Measurements from ENCODE around the gene BTBD2.
"Not testable (repeated sequence)": the region's sequence is repeated elsewhere in the genome, so short reads cannot be mapped to it uniquely, and the experiment has no call there.

The BTBD2 gene

DNA sequence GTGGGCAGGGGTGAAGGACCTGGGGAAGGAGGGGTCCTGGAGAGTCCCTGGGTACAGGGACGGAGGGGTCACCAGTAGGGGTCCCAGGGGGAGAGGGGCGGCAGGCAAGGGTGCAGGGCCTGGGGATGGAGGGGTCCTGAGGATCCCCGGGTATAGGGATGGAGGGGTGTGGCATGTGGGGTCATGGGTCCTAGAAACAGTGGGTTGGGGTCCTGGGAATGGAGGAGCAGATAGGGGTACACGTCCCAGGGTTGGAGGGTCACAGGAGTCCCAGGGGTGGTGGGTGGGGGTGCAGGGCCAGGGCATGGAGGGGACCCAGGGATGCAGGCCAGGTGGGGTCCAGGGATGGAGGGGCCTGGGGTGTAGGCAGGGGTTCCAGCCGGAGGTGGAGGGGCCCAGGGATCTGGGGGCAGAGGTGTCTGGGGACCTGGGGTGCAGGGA is 1.4 kb downstream of the BTBD2 start:
- DNase-seq (ENCODE audit: low spot score), result no peak

DNA sequence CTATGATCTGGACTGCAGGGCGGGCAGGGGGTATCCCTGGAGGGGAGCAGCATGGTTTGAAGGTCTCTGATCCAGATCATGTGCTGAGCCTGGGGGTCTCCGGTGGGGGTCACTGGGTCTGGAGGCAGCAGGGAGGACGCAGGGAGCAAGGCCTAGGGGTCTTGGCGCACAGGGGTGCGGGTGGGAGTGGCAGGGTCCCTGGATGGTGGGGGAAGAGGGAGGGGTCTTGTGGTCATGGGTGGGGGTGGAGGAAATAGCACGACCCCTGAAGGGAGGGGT is 1.9 kb downstream of the BTBD2 start:
- DNase-seq (ENCODE audit: low spot score), result no peak

DNA sequence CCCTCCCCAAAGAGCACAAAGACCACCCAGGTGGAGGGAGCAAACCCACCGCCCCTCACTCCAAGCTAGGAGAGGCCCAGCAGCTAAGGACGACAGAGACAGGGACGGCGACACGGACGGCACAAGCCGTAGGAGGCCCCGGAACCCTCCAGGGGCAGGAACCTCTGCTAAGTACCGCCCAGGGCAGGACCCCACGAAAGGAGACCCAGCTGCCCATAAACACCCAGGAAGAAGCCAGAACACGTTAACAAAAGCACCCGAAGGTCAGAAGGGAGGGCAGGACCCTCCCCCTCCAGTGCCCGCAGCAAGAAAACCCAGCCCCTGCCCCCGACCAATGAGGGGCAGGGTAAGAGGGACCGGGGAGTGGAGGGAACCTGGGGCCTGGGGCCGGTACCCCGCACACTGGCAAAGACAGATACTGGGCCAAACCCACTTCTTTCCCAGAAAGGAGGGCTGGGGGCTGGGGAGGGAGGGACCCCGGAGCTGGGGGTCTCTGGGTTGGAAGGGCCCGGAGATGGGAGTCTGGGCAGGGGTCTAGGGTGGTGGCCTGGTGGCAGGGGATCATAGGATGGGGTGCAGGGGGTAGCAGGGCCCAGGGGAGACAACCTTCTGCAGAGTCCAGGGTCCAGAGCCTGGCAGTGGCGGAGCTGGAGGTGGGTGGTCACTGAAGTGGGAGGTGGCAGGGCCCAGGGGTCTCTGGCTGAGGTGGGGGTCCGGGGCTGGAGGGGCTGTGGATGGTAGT is 2.4 kb downstream of the BTBD2 start:
- no peak for DNase-seq (ENCODE audit: low spot score)

DNA sequence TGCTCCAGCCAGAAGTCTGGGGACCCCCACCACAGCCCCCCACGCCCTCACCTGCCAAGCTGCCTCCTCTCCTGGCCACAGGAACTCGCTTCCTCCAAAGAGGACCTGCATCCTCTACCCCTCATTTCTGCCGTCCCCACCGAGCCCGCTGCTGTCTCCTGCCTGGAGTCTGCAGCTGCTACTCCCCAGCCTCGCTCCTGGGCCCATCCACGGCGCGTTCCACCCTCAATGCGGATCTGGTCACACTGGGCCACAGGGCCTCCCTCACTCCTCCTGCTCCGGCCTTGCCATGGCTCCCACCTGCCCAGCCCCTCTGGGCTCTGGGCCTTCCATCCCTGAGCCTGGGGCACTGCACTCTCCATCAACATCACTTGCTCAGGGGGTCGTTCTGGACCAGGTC is 4.3 kb downstream of the BTBD2 start:
- no peak for DNase-seq (ENCODE audit: low spot score)

DNA sequence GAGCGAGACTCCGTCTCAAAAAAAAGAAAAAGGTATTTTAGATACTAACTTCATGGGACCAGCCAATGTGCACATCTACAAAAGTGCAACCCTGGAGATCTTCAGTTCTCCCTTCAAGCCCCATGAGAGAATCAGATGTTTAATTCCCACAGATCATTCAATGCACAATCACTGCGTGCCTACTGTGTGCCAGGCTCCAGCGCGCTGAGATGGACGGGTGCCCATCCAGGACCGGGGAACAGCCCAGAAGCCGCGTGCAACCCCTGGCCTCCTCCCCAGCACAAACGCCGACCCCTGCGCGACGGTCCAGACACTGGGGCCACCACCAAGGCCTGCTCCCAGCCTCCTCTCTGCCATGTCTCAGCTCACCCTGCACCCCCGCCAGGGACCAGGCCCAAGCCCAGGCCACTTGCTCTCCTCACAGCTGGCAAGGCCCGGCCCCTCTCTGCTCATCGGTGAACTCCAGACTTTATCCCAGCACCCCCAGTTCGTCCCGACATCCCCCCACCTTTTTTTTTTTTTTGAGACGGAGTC is 5.3 kb downstream of the BTBD2 start:
- DNase-seq (ENCODE audit: low spot score), result no peak

DNA sequence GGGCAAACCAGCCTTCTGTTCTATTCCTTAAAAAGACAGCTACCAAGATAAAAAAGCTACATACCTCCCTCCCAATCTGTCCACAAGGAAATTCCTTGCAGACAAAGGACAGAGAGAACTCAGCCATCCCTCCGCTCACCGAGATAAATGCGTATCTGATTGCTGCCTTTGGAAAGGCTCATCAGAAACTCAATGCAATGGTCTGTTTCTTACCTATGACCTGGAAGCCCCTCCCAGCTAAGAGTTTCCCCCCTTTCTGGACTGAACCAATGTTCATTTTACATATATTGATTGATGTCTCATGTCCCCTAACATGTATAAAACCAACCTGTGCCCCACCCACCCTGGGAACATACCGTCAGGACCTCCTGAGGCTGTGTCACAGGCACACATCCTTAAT is 11.6 kb downstream of the BTBD2 start:
- DNase-seq (ENCODE audit: low spot score), result no peak

DNA sequence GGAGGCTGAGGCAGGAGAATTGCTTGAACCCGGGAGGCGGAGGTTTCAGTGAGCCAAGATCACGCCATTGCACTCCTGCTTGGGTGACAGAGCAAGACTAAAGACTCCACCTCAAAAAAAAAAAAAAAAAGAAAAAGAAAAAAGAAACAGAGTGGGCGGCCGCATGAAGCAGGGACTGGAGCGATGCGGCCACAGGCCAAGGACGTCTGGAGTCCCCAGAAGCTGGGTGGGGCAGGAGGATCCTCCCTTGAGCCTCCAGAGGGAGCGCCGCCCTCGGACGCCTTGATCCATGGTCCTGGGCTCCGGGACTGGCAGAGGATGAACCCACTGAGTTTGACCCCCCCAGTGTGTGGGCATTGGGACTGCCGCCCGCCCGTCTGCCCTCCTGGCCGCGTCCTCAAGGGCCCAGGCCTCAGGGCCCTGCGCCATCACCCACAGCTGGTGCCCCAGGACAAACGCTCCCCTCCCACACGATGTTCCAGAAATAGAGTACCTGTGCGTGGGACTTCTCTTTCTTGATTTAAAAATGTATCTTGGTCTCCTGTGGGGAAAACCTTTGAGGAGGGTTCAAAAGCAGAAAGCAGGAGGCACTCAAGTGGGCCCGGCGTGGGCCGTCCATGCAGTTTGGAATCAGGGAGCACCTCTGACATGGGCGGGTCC is 15.5 kb downstream of the BTBD2 start:
- no peak for DNase-seq (ENCODE audit: low spot score)

DNA sequence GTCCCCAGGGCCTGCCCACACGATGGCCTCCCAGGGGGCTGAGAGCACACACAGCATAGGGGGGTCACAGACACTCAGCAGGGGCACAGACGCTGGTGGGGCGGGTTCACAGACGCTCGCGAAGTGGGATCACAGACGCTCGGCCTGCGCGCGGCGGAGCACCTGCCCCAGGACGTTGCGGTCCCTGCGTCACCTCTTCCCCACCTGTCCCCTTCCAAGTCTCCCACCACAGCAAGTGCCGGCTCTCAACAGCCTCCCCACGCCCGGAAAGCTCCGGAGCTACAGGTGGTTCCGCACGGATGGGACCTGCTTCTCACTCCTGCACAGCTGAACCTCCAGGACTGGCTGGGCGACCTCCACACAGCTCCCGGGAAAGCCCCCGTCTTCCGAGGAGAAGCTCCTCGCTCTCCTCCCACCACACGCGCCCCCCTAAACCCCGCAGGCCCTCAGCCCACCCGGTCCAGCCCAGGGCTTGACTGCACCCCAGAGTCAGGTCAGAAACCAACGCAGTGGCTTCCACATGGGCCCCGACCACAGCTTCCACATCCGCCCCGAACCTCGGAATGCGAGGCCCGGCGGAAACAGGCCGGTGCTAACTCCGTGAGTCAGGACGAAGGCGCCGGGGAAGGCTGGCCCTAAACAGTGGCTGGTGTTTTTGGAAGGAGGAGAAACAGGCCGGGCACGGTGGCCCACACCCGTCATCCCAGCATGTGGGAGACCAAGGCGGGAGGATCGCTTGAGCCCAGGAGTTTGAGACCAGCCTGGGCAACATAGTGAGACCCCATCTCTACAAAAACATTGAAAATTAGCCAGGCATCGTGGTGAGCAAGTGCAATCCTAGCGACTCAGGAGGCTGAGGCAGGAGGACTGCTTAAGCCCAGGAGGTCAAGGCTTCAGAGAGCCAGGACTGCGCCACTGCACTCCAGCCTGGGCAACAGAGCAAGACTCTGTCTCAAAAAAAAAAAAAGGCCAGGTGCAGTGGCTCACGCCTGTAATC is 16.5 kb downstream of the BTBD2 start:
- no peak for DNase-seq (ENCODE audit: low spot score)

DNA sequence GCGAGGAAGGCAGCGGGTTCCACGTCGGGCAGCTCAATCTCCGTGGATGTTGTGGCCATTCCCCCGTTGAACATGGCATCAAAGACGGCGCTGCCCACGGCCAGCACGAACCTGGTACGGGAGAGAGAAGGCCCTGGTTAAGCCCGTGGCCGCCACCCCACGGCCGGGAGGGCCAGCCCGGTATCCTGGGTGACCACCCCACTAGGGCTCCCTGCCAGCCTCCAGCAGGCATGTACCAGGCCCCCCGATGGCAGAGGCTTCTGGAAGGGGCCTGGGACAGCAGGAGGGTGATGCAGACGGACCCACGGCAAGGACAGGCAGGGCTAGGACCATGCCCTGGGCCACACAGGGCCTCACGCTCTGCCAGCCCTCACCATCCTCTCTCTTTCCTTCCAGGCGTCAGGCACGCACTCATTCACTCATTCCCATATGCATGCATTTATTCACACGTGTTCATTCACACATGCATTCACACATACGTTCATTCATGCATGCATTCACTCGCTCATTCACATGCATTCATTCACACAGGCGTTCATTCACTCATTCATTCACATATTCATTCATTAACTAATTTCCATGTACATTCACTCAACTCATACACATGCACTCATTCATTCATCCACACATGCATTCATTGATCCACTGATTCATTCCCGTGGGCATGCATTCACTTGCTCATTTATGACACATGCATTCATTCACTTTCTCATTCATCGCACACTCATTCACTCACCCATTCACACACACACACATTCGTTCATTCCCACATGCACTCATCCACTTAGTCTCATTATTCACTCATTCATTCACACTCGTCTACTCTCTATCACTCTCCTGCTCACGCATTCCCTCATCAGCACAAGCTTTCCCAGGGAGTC is 17.9 kb downstream of the BTBD2 start:
- no peak for DNase-seq (ENCODE audit: low spot score)

DNA sequence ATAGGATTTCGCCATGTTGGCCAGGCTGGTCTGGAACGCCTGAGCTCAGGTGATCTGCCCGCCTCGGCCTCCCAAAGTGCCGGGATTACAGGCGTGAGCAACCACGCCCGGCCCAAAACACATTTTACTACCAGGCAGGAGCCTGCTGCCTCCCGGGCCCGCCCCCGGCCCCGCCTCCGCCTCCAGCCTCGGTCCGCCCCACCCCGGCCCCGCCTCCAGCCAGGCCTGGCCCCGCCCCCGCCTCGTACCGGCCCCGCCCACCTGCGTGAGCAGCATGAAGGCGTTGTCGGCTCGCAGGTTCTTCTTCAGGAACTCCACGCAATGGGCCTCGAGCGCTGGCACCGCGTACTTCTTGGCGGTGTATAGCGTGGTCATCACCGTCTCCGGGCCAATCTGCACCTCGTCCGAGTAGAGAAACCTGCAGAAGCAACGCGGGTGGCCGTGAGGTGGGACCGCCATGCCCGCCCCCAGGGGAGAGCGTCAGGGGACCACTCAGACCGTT is 22.7 kb downstream of the BTBD2 start:
- DNase-seq (ENCODE audit: low spot score), result no peak

DNA sequence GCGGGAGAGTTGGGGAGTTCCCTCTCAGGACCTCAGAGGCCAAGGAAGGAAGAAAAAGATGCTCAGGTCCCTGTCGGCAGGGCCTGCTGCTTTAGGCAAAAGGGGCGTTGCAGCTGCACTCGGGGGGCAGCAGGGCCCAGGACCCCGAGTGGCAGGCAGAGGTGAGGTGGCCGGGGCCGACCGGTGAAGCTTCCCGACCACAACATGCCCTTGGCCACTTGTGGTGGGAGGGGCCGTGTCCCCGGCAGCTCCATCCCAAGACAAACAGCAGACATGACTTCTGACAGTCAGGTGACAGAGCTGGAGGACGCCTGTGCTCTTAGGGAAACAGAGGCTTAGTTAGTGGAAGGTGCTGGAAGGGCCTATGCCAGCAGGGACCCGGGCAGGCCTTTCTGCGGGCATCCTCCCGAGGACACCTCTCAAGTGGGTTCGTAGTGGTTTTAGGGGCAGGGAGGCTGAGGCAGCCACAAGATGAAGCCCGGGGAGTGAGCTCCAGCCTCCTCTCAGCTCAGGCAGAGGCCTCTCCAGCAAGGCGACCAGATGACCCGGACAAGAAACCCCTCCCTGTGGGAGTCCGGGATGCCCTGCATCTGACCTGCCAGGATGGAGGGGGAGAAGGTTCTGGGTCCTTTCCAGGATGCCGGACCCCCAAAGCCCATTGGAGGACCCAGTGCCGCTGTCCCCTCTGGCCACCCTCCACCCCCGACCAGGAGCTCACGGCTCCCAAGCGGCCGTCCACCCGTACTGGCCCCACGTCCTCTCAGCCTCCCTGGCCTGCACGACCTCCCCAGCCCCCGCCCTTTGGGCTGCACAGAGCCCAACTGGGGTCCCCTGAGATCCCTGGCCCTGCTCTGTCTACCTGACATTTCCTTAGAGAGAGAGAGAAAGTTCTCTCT is 24.2 kb downstream of the BTBD2 start:
- no peak for DNase-seq (ENCODE audit: low spot score)

DNA sequence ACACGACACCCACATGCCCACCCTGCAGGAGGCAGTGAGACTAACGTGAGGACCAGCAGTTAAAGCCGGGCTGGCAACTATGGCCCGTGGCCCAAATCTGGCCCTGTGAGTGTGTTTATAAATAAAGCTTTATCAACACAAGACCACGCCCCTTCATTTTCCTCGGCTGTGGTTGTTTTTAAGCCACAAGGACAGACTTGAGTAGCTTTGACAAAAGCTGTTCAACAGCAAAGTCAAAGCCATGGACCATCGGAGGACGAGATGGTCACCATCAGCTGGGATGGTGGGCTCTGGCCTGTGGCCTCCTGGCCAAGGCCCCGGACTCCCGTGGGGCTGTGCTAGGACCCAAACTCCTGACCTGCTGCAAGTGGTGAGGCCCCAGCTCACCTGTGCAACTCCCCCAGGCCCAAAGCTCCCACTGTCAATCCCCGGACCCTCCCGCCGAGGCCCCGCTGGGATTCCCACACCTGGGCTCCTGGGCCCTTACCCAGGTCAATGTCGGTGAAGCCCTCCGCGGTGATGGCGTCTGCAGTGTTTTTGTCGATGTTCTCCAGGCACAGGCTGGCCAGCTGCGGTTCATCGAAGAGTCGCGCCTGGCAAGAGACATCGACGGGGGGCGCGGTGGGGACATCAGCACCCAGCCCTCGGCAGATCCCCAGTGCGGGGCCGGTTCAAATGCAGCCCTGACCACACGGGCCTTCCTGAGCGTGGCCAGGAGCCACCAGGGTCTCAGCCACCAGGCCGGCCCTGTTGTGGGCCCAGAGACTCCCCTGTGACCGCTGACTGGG is 25.1 kb downstream of the BTBD2 start:
- no peak for DNase-seq (ENCODE audit: low spot score)

DNA sequence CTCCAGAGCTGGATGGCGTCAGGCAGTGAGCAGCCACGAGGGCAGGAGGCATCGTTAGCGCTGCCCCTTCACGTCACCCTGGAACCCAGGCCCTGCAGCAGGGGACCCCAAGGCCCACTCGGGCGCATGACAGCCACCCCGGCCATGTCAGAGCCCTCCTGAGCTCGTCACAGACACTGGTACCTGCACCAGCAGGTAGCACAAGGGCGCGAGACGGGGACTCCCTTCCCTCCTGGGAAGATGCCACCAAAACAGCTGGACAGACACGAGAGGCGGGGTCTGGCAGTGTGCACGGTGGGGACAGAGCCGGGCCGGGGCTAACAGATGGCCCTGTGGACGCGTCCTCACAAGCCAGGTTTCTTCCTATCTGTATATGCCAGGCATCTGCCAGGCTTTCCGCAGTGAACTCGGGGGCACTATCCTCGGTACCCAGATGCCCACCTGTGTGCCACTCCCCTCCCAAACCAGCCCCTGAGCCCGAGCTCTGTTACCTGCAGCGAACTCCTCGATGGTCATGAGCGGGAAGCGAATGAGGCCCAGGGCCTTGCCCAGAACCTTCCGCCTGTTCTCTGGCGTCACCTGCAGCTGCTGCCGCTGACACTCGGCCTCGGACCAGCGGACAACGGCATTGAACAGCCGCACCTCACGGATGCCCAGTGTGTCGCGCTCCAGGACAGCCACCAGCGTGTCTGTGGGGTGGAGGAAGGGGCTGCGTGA is 25.8 kb downstream of the BTBD2 start:
- DNase-seq (ENCODE audit: low spot score), result no peak

DNA sequence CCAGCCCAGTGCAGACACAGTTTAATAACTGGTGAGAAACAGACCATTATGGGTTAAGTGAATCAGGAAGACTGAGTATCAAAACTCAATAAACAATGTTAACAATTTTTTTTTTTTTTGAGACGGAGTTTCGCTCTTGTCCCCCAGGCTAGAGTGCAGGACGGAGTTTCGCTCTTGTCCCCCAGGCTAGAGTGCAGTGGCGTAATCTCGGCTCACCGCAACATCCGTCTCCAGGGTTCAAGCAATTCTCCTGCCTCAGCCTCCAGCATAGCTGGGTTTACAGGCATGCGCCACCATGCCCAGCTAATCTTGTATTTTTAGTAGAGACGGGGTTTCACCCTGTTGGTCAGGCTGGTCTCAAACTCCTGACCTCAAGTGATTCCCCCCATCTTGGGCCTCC is 27.1 kb downstream of the BTBD2 start:
- not testable (repeated sequence) for DNase-seq (ENCODE audit: low spot score)

DNA sequence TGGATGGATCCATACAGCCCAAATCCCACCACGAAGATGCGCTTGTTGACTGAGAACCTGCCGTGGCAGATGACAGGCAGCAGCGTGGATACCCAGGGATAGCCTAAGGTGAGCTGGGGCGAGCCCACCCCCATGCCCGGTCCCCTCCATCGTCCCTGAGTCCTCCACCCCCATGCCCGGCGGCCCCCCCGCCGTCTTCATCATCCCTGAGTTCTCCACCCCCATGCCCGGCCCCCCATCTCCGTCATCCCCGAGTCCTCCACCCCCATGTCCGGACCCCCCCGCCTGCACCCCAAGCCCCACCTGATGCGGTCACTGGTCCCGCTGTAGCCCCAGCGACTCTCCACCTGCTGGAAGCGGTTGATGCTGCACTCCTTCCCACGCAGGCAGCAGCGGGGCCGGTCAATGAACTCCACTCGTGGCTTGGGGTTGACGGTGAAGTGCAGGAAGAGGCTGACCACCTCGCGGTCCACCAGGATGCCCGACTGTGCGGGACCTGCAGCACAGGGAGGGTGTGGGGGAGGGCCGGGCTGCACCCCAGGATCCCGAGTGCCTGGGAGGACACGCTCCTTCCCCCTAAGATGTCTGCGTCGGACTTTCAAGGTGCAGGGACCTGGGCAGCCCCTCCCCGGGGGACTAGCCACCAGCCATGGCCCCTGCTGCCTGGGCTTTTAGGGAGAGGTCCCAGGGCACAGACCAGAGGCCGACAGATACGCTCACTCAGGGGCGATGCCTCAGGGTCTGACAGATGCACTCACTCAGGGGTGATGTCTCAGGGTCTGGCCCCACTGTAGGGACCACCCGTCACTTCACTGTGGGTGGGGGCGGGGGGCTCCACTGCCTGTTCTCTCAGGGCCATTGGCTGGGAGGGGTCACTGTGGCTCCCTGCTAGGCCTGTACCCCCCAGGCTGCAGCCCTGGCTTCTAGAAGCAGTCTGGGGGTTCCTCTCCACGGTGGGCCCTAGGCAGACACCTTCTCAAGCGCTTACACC is 28.0 kb downstream of the BTBD2 start:
- no peak for DNase-seq (ENCODE audit: low spot score)

DNA sequence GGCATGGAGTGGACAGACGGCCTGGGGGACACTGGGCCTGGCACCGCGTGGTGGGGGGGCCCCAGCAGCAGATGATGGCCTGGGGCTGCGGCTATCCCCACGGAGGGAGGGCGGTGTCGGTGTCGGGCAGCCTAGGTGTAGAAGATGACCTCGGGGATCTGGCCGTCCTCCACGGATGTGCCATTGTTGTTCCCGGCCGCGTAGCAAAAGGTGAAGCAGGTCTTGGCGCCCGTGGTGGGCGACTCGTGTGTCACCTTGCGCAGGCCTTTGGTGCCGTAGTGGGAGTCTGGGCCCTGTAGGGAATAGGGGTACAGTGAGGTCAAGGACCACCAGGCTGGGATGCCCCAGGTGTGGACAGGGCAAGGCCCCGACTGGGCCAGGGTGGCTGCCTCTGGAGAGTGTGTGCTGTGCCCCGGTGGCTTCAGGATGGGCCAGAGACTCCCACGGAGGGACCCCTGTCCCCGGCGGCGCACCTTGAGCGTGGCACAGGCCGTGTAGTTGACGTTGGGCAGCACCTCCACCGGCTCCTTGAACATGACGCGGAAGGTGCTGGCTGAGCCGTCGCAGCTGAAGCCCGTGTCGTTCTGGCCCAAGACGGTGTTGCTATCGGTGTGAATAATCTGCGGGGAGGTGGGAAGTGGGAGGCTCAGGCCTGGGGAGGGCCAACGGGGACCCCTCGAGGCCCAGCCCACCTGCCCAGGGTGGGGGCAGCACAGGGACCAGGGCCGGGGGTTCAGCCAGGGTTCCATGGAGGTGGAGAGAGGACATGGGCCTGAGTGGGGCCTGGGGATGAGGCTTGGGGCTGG is 29.0 kb downstream of the BTBD2 start:
- no peak for DNase-seq (ENCODE audit: low spot score)

Data from SW480 (cell line).